Endothelial cell of umbilical vein (primary cell): ENCODE data around the gene STOM. TPM values are rescaled to one million over a fixed set of nuclear protein-coding genes. Genes with fewer than 3 reads are reported as not detected.

Source experiments
- BruUV-seq: library from RNA; stranded (reverse); fragments of 400-500 nt; replicated peaks from 2 replicates; lab custom pipeline; 2021; lab: Mats Ljungman, UMichigan
- CTCF ChIA-PET: fragments of 300-600, 350-600 bp; sonication (Branson Sonifier 250); formaldehyde crosslinking; loops from one replicate; lab custom pipeline; 2021; ENCODE audit warnings: antibody characterized with exemption, inconsistent platforms; lab: Charles Lee
- POLR2A ChIA-PET: fragments of 300-600, 350-600 bp; sonication (Branson Sonifier 250); formaldehyde crosslinking; loops from one replicate; lab custom pipeline; 2021; ENCODE audit warnings: antibody characterized with exemption, inconsistent platforms; lab: Charles Lee
- DNase-seq: peaks from one replicate; pipeline ENCODE4 v3.0.0-alpha.2; 2011; ENCODE audit warnings: low read depth, low spot score
- FAIRE-seq: peaks from 2 replicates; lab custom pipeline; 2011; peaks lifted over from hg19 to GRCh38; lab: Jason Lieb, UNC
- H2AFZ ChIP-seq: 2 replicates; pipeline ENCODE4 v1.6.0; 2012; ENCODE audit warnings: low read depth, low read length, control low read depth, inconsistent platforms
- H3K27ac ChIP-seq: 2 replicates; pipeline ENCODE4 v1.5.1; 2011; ENCODE audit warnings: low read depth, mild to moderate bottlenecking, control low read depth, low read length, moderate library complexity; ENCODE audit not compliant: insufficient read depth
- H3K27me3 ChIP-seq, 2 experiments: 2 replicates each; pipeline versions ENCODE4 v1.6.0 to v1.6.1; 2011; ENCODE audit warnings: low read length in 2 of 2, mixed read lengths in 1 of 2; ENCODE audit not compliant: control insufficient read depth in 2 of 2, insufficient read depth in 2 of 2
- H3K36me3 ChIP-seq, 2 experiments: 2 replicates in 1 of 2; 3 replicates in 1 of 2; pipeline ENCODE4 v1.5.1; 2011; ENCODE audit warnings: low read length in 2 of 2, mild to moderate bottlenecking in 1 of 2, moderate library complexity in 1 of 2; ENCODE audit not compliant: control insufficient read depth in 2 of 2, insufficient read depth in 2 of 2; ENCODE audit errors: extremely low read depth in 1 of 2
- H3K4me1 ChIP-seq: 3 replicates; pipeline ENCODE4 v1.5.1; 2011; ENCODE audit warnings: mild to moderate bottlenecking, low read length; ENCODE audit not compliant: control insufficient read depth, insufficient read depth; ENCODE audit errors: extremely low read depth
- H3K4me2 ChIP-seq: 2 replicates; pipeline ENCODE4 v1.6.1; 2011; ENCODE audit warnings: low read length, control low read depth, mixed read lengths; ENCODE audit not compliant: insufficient read depth
- H3K4me3 ChIP-seq, 3 experiments: fragments of 200-600 bp in 1 of 3; sonication (generic), shearing (Covaris generic) in 1 of 3; replicated peaks in 1 of 3; 2 replicates each; pipeline ENCODE4 v1.5.1; 2011 to 2016; ENCODE audit warnings: control low read depth in 3 of 3, low read length in 3 of 3, mild to moderate bottlenecking in 2 of 3, inconsistent platforms in 1 of 3, low read depth in 1 of 3, moderate library complexity in 1 of 3; ENCODE audit not compliant: insufficient read depth in 1 of 3
- H3K79me2 ChIP-seq: 2 replicates; pipeline ENCODE4 v1.6.0; 2012; ENCODE audit warnings: low read length, inconsistent platforms; ENCODE audit not compliant: control insufficient read depth, insufficient read depth
- H3K9ac ChIP-seq: replicated peaks from 2 replicates; pipeline ENCODE3; 2011; ENCODE audit warnings: low read length, control low read depth; ENCODE audit not compliant: insufficient read depth; ENCODE audit errors: extremely low read depth
- H3K9me1 ChIP-seq: replicated peaks from 3 replicates; pipeline ENCODE4 v1.6.0; 2011; ENCODE audit warnings: mild to moderate bottlenecking, low read length; ENCODE audit not compliant: control insufficient read depth, insufficient read depth; ENCODE audit errors: extremely low read depth
- H3K9me3 ChIP-seq: replicated peaks from 2 replicates; pipeline ENCODE4 v1.5.1; 2012; ENCODE audit warnings: low read length, inconsistent platforms; ENCODE audit not compliant: control insufficient read depth, insufficient read depth
- H4K20me1 ChIP-seq: replicated peaks from 2 replicates; pipeline ENCODE3; 2011; ENCODE audit warnings: mild to moderate bottlenecking, low read length; ENCODE audit not compliant: control insufficient read depth, insufficient read depth; ENCODE audit errors: extremely low read depth
- CTCF ChIP-seq, 2 donors: IDR thresholded peaks; 1 replicate in 1 of 2; 2 replicates in 1 of 2; pipeline ENCODE4 v1.5.1; 2011; ENCODE audit warnings: low read length in 2 of 2, mild to moderate bottlenecking in 2 of 2, moderate library complexity in 2 of 2, control low read depth in 1 of 2, inconsistent platforms in 1 of 2, low read depth in 1 of 2; ENCODE audit not compliant: insufficient read depth in 1 of 2; ENCODE audit errors: extremely low read depth in 1 of 2
- EZH2 ChIP-seq: IDR thresholded peaks from 2 replicates; pipeline ENCODE4 v1.6.1; 2012; ENCODE audit warnings: borderline replicate concordance, low read depth, mild to moderate bottlenecking, moderate library complexity, low read length, inconsistent platforms; ENCODE audit not compliant: severe bottlenecking
- FOS ChIP-seq: IDR thresholded peaks from 2 replicates; pipeline ENCODE4 v1.6.1; 2011; ENCODE audit warnings: mild to moderate bottlenecking, low read length, moderate library complexity, borderline replicate concordance; ENCODE audit not compliant: insufficient read depth
- GATA2 ChIP-seq: IDR thresholded peaks from 2 replicates; pipeline ENCODE4 v1.7.0; 2011; ENCODE audit warnings: low read depth, mild to moderate bottlenecking, moderate library complexity, mixed read lengths, low read length; ENCODE audit not compliant: insufficient read length, insufficient read depth
- JUN ChIP-seq: IDR thresholded peaks from 2 replicates; pipeline ENCODE4 v1.6.1; 2011; ENCODE audit warnings: borderline replicate concordance, low read depth; ENCODE audit not compliant: insufficient read length, insufficient read depth
- MYC ChIP-seq: IDR thresholded peaks from one replicate; pipeline ENCODE4 v1.6.1; 2011; ENCODE audit warnings: mild to moderate bottlenecking, low read depth, low read length
- POLR2A ChIP-seq: IDR thresholded peaks from 2 replicates; pipeline ENCODE4 v1.6.1; 2012; ENCODE audit warnings: low read depth, mild to moderate bottlenecking, control low read depth, low read length
- POLR2AphosphoS5 ChIP-seq: IDR thresholded peaks from 2 replicates; pipeline ENCODE4 v1.6.1; 2012; ENCODE audit warnings: low read depth, mild to moderate bottlenecking, control low read depth, low read length, moderate library complexity; ENCODE audit not compliant: insufficient read depth
- dilution Hi-C: fragments of 300-500 bp; cut with MboI; formaldehyde crosslinking; loops from one replicate; pipeline ENCODE4 v1.15.0; 2019; ENCODE audit warnings: low sequenced_read_pairs; ENCODE audit not compliant: extremely low pct_ligation_motif_present
- intact Hi-C: fragments of 100-400 bp; cut with micrococcal nuclease; formaldehyde crosslinking; loops from one replicate; pipeline ENCODE4 v1.10.0; 2022
- polyA plus RNA-seq, 4 experiments: library from polyadenylated mRNA; depleted of rRNA in 3 of 4; stranded (reverse) in 3 of 4; unstranded in 1 of 4; fragments of >200 nt; gene quantifications; 2 replicates each; pipeline versions ENCODE4 v1.2.1 to v1.2.3, GENCODE V29; 2011 to 2012; ENCODE audit warnings: missing spikeins in 1 of 4
- total RNA-seq: library from RNA; stranded (reverse); gene quantifications from 2 replicates; pipeline ENCODE4 v1.2.3, GENCODE V29; 2021
- TF ChIP-seq, protein P1 (sequence below): IDR thresholded peaks from 2 replicates; pipeline ENCODE4 v1.6.1; 2011; ENCODE audit not compliant: insufficient read depth, insufficient read length

The STOM gene
- total and polyA plus RNA-seq, 2 donors (not counting 3 experiments of a cell fraction or from before 2014, with no cell fraction given): 153 to 170 TPM

DNA sequence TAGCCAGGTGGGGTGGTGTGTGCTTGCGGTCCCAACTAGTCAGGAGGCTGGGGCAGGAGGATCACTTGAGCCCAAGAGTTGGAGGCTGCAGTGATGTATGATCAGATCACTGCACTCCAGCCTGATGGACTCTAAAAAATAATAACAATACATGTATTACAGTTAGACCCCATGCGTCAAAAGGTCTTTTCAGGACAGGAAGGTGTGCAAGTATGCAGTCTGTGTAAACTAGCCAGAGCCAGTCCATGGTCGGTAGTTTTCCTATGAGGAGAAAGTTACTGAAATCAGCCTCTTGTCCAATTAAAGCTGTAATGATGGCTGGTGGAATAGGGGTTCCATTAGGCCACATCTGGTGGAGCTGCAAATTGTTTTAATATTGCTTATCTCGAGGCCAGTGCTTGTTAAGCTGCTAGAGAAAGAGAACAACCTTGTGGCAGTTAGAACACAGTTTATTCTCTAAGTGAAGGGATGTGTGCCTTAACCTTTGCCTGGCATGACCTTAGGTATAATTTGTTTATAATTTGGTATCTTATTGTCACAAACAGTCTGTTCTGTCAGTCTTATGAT lies 1.5 kb upstream of the STOM start:
- no peaks in the 10 kb centered on the region for H4K20me1 ChIP-seq
- POLR2A ChIA-PET: no interaction called here
- CTCF ChIA-PET: interaction anchor here (1.1 to 3.0 kb wide), 4 partner anchors 18 to 51 kb away, joined by 3 to 24 read pairs (median 4); no protein-coding TSS in a partner anchor
- H3K36me3 ChIP-seq: peaks cover 0 to under 1% of the 10 kb centered on the region in 2 experiments
- BruUV-seq: no TSS peak
- peaks cover 25% of the 10 kb centered on the region for H3K4me1 ChIP-seq
- H3K27me3 ChIP-seq: no peaks in the 10 kb centered on the region
- intact Hi-C loops (no loop called here), dilution Hi-C loops (no loop called here)
- no peak overlapping the region for H3K9ac ChIP-seq
- no peak overlapping the region for H2AFZ ChIP-seq
- no peaks in the 10 kb centered on the region for H3K9me1 ChIP-seq
- no peaks in the 10 kb centered on the region for H3K9me3 ChIP-seq
- peaks cover 33% of the 10 kb centered on the region for H3K79me2 ChIP-seq
- H3K27ac ChIP-seq: no peak overlapping the region
- TF ChIP-seq GATA2 (no peak), MYC (no peak), POLR2AphosphoS5 (no peak), POLR2A (no peak), EZH2 (no peak), JUN (no peak), FOS (no peak), CTCF (IDR thresholded peaks at IDR 0.05; ENCODE audit: extremely low read depth in 1 of 2, insufficient read depth in 1 of 2, low read depth in 1 of 2, low read length in 2 of 2) (no peak)
- TF ChIP-seq, protein P1, sequence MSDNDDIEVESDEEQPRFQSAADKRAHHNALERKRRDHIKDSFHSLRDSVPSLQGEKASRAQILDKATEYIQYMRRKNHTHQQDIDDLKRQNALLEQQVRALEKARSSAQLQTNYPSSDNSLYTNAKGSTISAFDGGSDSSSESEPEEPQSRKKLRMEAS: no peak
- no peak overlapping the region for H3K4me2 ChIP-seq
- DNase-seq (no peak), FAIRE-seq (no peak)
- H3K4me3 ChIP-seq: no peak overlapping the region
